ENCODE results near the gene EEF2KMT. TPM values are rescaled to one million over a fixed set of nuclear protein-coding genes. Genes with fewer than 3 reads are reported as not detected.
"Not testable (repeated sequence)": the region's sequence is repeated elsewhere in the genome, so short reads cannot be mapped to it uniquely, and the experiment has no call there.

Gene EEF2KMT
- total and polyA plus RNA-seq, 2 of the 8 experiments (the other 6 are each of a cell fraction or from before 2014, with no cell fraction given), result 35.8 to 37.0 TPM

DNA sequence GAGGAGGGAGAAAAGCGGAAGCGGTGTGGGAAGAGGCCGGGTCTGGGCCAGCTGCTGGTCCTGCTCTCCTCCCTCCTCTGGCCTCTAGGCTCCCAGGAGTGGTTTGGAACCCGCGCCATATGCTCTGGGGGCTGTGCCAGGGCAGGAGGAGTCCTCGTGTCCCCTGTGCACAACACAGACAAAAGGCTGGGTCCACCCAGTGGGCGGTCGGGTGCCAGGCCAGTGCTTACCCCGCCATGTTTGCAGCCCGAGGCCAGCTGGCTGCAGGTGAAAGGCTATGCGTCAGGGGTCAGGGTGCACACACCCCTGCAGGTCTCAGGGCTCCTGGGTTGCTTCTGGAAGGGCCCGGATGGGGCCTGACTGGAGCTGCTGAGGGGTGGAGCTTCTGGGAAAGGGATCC is 17.1 kb downstream of the EEF2KMT start:
- H3K4ac ChIP-seq (replicated peaks; ENCODE audit: insufficient read length, low read depth, low read length); H3K56ac ChIP-seq (replicated peaks; ENCODE audit: insufficient read length, low read depth, low read length); H3K4me3 ChIP-seq (ENCODE audit: extremely low read depth in 1 of 4, insufficient read depth in 2 of 4, low read depth in 3 of 4, low read length in 4 of 4); H2BK120ac ChIP-seq (replicated peaks; ENCODE audit: low read depth, low read length); H3K23me2 ChIP-seq (ENCODE audit: low read depth, low read length); H2BK12ac ChIP-seq (ENCODE audit: low read depth, low read length); H3K79me1 ChIP-seq (ENCODE audit: low read depth, low read length); H3K9me3 ChIP-seq (ENCODE audit: insufficient read depth in 2 of 2, low read depth in 1 of 2, low read length in 1 of 2); H2BK15ac ChIP-seq (ENCODE audit: low read length); H3K4me1 ChIP-seq (replicated peaks in 1 of 4; ENCODE audit: control insufficient read depth in 3 of 4, insufficient read depth in 4 of 4, low read length in 3 of 4); H3K79me2 ChIP-seq (ENCODE audit: control insufficient read depth in 1 of 2, insufficient read depth in 2 of 2, low read length in 2 of 2); H3K14ac ChIP-seq (ENCODE audit: insufficient read length); H2BK20ac ChIP-seq (ENCODE audit: low read length); H3K4me2 ChIP-seq (ENCODE audit: insufficient read depth in 1 of 2, low read depth in 2 of 2, low read length in 2 of 2); H4K91ac ChIP-seq (replicated peaks; ENCODE audit: insufficient read length, low read length); H3K18ac ChIP-seq (ENCODE audit: extremely low read depth, low read length); FAIRE-seq; H2AK5ac ChIP-seq (ENCODE audit: low read depth, low read length); H4K5ac ChIP-seq (ENCODE audit: insufficient read length, low read depth, low read length); H3K27ac ChIP-seq (ENCODE audit: low read depth, low read length); DNase-seq (ENCODE audit: low read depth in 1 of 2, low spot score in 2 of 2); H2AFZ ChIP-seq (ENCODE audit: low read length); H2BK5ac ChIP-seq (ENCODE audit: low read depth, low read length); H4K8ac ChIP-seq (ENCODE audit: extremely low read depth, insufficient read depth, low read length); POLR2A ChIA-PET (ENCODE audit: partially characterized antibody); H4K20me1 ChIP-seq (replicated peaks in 1 of 2; ENCODE audit: control insufficient read depth in 1 of 2, insufficient read depth in 2 of 2, low read length in 2 of 2); H3K9ac ChIP-seq (replicated peaks in 1 of 4; ENCODE audit: extremely low read depth in 1 of 4, low read depth in 3 of 4, low read length in 3 of 4); H3K23ac ChIP-seq (ENCODE audit: insufficient read length); H3K27me3 ChIP-seq (replicated peaks in 1 of 4; ENCODE audit: control insufficient read depth in 3 of 4, extremely low read depth in 1 of 4, insufficient read depth in 3 of 4, low read length in 3 of 4): not testable (repeated sequence)
- WGBS, 2 experiments (ENCODE audit: extremely low coverage in 1 of 2, insufficient coverage in 1 of 2, insufficient read length in 1 of 2, insufficient replicate concordance in 2 of 2, low coverage in 1 of 2, low lambda C conversion rate in 2 of 2, missing lambda C conversion rate in 1 of 2), result 79% methylated on average over 7 of the region's 12 CpGs; no CpG with 5 or more reads in 1 of the 2 experiments
- CTCF ChIA-PET (ENCODE audit: partially characterized antibody), result interaction anchor here (27.9 kb wide), 1 partner anchor 27 kb away, joined by 625 read pairs; the partner anchor contains the start of gene C16orf89
- peaks cover 0 to 22% (median 15%) of the 10 kb centered on the region in 4 experiments; a peak in 7 of 8 replicates for H3K36me3 ChIP-seq (ENCODE audit: control insufficient read depth in 2 of 4, insufficient read depth in 4 of 4, low read length in 3 of 4)

All from H1 (cell line).